Measurements from ENCODE around the gene TTLL10. TPM values are rescaled to one million over a fixed set of nuclear protein-coding genes. Genes with fewer than 3 reads are reported as not detected.

TTLL10 gene
- total RNA-seq, 1 experiment from 2014 or later: 4.0 TPM

DNA sequence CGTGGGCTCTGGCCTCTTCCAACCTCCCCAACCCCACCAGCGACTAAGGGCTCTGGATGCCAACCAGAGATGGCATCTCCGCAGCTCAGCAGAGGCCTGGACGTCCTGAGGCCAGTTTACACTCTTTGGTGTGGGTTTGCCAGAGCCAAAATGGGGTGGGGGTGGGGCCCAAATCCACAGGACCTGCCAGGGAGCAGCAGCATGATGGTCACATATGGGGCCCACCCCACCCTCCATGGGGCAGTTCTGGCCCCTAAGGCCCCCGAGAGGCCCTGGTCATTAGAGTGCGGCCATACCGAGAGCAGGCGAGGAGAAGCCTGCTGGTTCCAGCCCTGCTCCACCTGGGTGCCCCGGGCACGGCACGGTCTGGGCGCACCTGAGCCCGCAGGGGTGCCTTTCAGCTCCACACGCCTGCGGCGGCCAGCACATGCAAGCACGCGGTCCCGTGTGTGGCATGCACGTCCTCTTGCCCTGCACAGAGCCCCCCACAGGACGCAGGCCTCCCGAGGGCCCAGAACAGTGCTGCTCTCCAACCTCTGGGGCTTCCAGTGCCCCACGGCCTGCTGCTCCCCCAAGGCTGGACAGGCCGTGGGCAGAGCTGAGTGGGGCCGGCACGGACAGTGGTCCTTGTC is 68.0 kb downstream of the TTLL10 start:
- Histone ChIP-seq H3K27ac (no peak overlapping the region), H3F3A (ENCODE audit: insufficient read depth, low read depth) (peaks cover 21% of the 10 kb centered on the region; the same call in 1 of the 2 replicates), H3K4me2 (no peak overlapping the region), H3K27me3 (ENCODE audit: insufficient read depth, low read depth) (no peaks in the 10 kb centered on the region), H3K4me3 (no peak overlapping the region), H3K79me2 (ENCODE audit: low read depth) (no peaks in the 10 kb centered on the region), H3K9me3 (ENCODE audit: insufficient read depth, low read depth) (no peaks in the 10 kb centered on the region), H3K36me3 (ENCODE audit: low read depth) (no peaks in the 10 kb centered on the region), H2AFZ (no peak overlapping the region), H4K20me1 (ENCODE audit: insufficient read depth) (no peaks in the 10 kb centered on the region), H3K4me1 (replicated peaks; ENCODE audit: insufficient read depth) (peaks cover 31% of the 10 kb centered on the region), H3K9me2 (ENCODE audit: insufficient read depth) (no peaks in the 10 kb centered on the region)
- intact Hi-C loops (cut with micrococcal nuclease; ENCODE audit: unreplicated experiment): no loop called here
- TF ChIP-seq, protein P1, sequence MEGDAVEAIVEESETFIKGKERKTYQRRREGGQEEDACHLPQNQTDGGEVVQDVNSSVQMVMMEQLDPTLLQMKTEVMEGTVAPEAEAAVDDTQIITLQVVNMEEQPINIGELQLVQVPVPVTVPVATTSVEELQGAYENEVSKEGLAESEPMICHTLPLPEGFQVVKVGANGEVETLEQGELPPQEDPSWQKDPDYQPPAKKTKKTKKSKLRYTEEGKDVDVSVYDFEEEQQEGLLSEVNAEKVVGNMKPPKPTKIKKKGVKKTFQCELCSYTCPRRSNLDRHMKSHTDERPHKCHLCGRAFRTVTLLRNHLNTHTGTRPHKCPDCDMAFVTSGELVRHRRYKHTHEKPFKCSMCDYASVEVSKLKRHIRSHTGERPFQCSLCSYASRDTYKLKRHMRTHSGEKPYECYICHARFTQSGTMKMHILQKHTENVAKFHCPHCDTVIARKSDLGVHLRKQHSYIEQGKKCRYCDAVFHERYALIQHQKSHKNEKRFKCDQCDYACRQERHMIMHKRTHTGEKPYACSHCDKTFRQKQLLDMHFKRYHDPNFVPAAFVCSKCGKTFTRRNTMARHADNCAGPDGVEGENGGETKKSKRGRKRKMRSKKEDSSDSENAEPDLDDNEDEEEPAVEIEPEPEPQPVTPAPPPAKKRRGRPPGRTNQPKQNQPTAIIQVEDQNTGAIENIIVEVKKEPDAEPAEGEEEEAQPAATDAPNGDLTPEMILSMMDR (conservative IDR thresholded peaks at IDR 0.05): no peak
- TF ChIP-seq EZH2 (IDR thresholded peaks at IDR 0.05; ENCODE audit: low read depth): no peak
- CTCF ChIA-PET: no interaction called here
- no peak for DNase-seq
- POLR2A ChIA-PET (ENCODE audit: unreplicated experiment): no interaction called here
- BruUV-seq (replicated peaks): no TSS peak

DNA sequence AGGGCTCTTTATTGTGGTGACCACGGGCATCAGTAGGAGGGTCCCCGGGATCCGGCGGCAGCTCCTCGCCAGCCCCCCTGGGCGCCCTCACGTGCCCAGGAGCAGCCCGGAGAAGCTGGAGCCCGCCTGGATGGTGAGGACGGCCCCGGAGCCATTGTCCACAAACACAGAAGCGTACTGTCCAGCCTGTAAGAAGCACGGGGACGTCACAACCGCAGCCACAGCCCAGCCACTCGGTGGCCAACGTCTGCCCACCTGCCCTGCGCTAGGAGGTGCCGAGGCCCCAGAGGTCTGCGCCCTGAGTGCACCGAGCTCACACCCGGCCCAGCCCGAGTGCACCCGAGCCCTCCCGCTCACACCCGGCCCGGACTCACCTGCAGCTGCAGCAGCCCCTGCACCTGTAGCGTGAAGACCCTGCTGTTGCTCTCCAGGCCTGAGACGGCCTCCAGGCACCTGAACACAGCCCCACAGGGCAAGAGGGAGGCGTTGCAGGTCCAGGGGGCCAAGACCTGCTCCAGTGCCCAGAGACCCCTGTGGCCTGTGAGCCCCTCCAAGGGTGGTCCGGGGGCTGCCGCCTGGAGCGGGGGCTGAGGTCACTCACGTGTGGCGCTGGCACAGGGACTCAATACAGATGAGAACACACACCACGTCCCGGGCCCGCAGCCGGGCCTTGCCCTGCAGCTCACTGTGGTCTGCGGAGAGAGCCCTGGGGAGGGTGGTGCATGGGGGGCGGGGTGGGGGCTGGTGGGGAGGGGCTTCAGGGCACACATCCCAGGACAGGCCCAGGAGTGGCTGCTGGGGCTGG is 69.0 kb downstream of the TTLL10 start:
- CTCF ChIA-PET: no interaction called here
- no peaks in the 10 kb centered on the region for H3K9me3 ChIP-seq (ENCODE audit: insufficient read depth, low read depth)
- no peak overlapping the region for H2AFZ ChIP-seq
- H3K27ac ChIP-seq: no peak overlapping the region
- peaks cover 21% of the 10 kb centered on the region for H3K4me1 ChIP-seq (replicated peaks; ENCODE audit: insufficient read depth)
- no peak overlapping the region for H3K4me2 ChIP-seq
- peaks cover 12% of the 10 kb centered on the region; the same call in 1 of the 2 replicates for H3F3A ChIP-seq (ENCODE audit: insufficient read depth, low read depth)
- no peaks in the 10 kb centered on the region for H3K9me2 ChIP-seq (ENCODE audit: insufficient read depth)
- H3K4me3 ChIP-seq: no peak overlapping the region
- no TSS peak for BruUV-seq (replicated peaks)
- POLR2A ChIA-PET (ENCODE audit: unreplicated experiment): no interaction called here
- intact Hi-C loops (cut with micrococcal nuclease; ENCODE audit: unreplicated experiment): no loop called here
- H3K27me3 ChIP-seq (ENCODE audit: insufficient read depth, low read depth): no peaks in the 10 kb centered on the region
- H3K36me3 ChIP-seq (ENCODE audit: low read depth): no peaks in the 10 kb centered on the region
- no peak for TF ChIP-seq EZH2 (IDR thresholded peaks at IDR 0.05; ENCODE audit: low read depth)
- TF ChIP-seq, protein P1 (conservative IDR thresholded peaks at IDR 0.05): no peak
- no peaks in the 10 kb centered on the region for H3K79me2 ChIP-seq (ENCODE audit: low read depth)
- no peak for DNase-seq
- no peaks in the 10 kb centered on the region for H4K20me1 ChIP-seq (ENCODE audit: insufficient read depth)

DNA sequence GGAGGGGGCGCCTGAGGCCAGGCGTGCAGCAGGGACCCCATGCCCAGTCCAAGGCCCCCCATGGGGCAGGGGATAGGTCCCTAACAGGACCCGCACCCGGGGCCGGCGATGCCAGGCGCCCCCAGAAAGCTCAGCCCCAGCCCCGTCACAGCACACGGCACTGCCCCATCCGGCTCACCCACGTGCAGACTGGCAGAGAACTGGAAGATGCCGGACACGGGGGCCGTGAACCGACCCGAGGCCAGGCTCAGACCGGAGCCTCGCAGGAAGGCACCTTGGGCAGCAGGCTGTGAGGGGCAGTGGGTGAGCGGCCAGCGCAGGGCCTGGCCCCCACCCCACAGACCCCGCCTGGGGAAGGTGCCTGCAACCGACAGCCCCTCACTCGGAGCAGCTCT is 69.6 kb downstream of the TTLL10 start:
- BruUV-seq (replicated peaks): no TSS peak
- CTCF ChIA-PET: no interaction called here

More for the DNA sequence above, 69.6 kb downstream of the TTLL10 start:
- intact Hi-C loops (cut with micrococcal nuclease; ENCODE audit: unreplicated experiment): no loop called here
- Histone ChIP-seq H3K27ac (no peak overlapping the region), H3K4me2 (no peak overlapping the region), H3K4me3 (no peak overlapping the region), H3K4me1 (replicated peaks; ENCODE audit: insufficient read depth) (peaks cover 15% of the 10 kb centered on the region), H3K27me3 (ENCODE audit: insufficient read depth, low read depth) (no peaks in the 10 kb centered on the region), H2AFZ (no peak overlapping the region), H3K9me2 (ENCODE audit: insufficient read depth) (no peaks in the 10 kb centered on the region), H3K9me3 (ENCODE audit: insufficient read depth, low read depth) (no peaks in the 10 kb centered on the region), H3K36me3 (ENCODE audit: low read depth) (no peaks in the 10 kb centered on the region), H4K20me1 (ENCODE audit: insufficient read depth) (no peaks in the 10 kb centered on the region), H3F3A (ENCODE audit: insufficient read depth, low read depth) (peaks cover 6% of the 10 kb centered on the region; the same call in 1 of the 2 replicates), H3K79me2 (ENCODE audit: low read depth) (no peaks in the 10 kb centered on the region)
- TF ChIP-seq, protein P1 (conservative IDR thresholded peaks at IDR 0.05): no peak
- TF ChIP-seq EZH2 (IDR thresholded peaks at IDR 0.05; ENCODE audit: low read depth): no peak
- no peak for DNase-seq
- POLR2A ChIA-PET (ENCODE audit: unreplicated experiment): no interaction called here

All from PC-9 (cell line).